GM12874 (cell line): ENCODE results near the gene DGKH.

Experiments
- TF ChIP-seq, protein P1 (sequence below): IDR thresholded peaks from 2 replicates; pipeline ENCODE4 v1.5.1; 2011; ENCODE audit warnings: low read depth, mild to moderate bottlenecking, control low read depth, low read length, moderate library complexity; ENCODE audit not compliant: insufficient read depth

The DGKH gene

DNA sequence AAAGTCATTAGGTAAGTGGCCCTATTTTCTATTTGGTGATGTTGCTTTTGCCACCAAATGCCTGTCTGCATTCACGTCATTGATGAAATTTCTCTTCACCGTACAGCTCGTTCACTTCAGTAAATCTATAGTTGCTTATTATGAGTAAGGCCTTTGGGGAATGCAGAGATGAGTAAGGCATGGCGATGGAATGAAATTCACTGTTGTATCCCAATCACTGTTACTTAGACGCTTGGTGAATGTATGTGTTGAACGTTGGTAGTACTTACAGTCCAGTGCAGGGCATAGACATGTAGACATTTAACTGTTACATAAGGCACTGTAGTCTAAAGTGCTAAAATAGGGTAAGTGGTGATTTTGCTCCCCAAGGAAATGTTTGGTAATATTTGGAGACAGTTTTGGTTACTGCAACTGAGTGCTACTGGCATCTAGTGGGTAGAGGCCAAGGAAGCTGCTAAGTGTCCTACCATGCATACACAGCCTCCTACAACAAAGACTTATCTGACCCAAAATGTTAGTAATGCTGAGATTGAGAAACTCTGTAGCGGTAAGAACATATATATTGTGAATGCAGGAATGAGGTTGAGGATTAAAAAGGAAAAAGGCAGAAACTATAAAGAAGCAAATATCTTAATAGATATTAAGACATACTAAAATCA lies 229.3 kb downstream of the DGKH start:
- TF ChIP-seq, protein P1, sequence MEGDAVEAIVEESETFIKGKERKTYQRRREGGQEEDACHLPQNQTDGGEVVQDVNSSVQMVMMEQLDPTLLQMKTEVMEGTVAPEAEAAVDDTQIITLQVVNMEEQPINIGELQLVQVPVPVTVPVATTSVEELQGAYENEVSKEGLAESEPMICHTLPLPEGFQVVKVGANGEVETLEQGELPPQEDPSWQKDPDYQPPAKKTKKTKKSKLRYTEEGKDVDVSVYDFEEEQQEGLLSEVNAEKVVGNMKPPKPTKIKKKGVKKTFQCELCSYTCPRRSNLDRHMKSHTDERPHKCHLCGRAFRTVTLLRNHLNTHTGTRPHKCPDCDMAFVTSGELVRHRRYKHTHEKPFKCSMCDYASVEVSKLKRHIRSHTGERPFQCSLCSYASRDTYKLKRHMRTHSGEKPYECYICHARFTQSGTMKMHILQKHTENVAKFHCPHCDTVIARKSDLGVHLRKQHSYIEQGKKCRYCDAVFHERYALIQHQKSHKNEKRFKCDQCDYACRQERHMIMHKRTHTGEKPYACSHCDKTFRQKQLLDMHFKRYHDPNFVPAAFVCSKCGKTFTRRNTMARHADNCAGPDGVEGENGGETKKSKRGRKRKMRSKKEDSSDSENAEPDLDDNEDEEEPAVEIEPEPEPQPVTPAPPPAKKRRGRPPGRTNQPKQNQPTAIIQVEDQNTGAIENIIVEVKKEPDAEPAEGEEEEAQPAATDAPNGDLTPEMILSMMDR = no peak

DNA sequence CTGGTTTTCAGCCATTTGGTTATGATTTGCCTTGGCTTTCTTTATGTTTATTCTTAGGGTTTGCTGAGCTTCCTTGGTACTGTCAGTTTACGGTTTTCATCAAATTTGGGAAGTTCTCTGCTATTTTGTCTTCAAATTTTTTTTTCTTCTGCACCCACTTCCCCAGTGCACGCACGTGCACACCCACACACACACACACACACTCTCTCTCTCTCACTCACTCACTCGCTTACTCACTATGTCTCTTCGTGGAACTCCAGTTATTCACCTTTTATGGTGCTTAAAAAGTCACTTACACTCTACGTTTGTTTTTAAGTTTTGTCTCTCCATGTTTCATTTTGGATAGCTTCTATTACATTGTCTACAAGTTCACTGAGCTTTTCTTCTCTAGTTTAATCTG lies 230.6 kb downstream of the DGKH start:
- TF ChIP-seq, protein P1 = no peak

DNA sequence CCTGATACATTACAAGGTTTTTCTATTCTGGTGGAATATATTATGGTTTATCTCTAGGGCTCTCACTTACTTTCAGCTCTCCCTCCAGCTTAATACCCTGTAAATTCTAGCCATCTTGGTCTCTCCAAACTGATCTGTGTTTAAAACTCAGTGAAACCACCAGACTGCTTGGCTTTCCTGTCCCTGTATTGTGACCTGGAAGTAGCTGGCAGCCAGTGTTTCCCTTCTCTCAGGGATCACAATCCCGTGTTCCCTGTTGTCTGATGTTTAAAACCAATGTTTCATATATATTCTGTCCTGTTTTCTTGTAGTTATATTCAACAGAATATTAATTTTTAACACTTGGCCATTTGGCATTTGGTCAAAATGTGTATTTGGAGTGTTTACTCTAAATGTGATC lies 231.5 kb downstream of the DGKH start:
- TF ChIP-seq, protein P1 = no peak

DNA sequence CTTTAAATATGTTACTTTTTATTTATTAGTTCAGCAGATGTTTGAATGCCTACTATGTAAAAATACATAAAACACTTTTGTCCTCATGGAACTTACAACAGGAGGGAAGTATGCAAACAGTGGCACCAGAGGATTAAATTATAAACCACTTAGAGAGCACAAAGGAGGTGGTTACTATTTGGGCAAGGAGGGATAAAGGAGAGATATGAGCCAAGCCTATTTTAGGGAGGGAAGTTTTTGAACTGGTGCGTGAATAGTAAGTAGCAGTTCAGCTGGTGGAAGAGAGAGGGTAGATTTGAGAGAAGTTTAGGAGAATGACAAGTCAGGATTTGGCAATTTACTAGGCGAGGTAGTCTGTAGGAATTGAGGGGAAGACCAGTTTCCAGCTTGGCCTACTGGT lies 232.1 kb downstream of the DGKH start:
- TF ChIP-seq, protein P1 = no peak

DNA sequence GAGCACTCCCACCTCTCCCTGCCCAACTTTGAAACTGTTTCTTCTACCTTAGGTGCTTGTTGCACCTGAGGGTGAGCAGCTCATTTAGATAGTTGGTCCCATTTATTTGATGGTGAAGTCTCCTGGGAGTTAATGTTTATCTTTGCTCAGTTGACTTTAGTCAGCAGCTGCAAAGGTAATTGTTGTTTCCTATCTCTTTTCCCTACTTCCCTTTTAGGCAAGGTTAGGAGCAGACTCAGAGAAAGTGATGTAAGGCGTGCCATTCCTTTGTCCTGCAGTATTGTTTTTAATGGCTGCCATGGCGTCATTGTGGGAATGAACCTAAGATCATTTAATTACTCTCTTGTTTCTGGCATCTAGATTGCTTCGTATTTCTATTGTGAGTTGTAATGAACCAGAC lies 235.1 kb downstream of the DGKH start:
- TF ChIP-seq, protein P1 = no peak

DNA sequence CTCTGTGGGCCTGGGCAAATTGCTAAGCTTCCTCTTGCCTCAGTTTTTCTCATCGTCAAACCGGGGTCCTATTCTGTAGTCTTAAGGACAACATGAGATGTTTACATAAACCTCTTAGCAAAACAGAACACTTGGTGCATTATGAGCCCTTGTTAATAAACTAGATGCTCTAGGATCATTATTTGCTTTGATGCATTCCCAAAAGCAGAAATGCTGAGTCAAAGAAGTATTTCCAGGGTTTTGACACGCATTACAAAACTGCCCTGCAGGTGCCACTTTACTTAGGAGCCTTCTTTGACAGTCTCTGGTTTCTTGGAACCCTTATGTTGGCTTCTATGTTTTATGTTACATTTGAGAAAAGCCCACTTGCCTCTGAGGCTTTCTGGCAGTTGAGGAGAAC lies 235.6 kb downstream of the DGKH start:
- TF ChIP-seq, protein P1 = no peak
